BLaER1 (cell line): ENCODE data around the gene ESPN.

ENCODE experiments used
- H3K27ac ChIP-seq: shearing (Covaris generic); formaldehyde crosslinking; 2 replicates; pipeline ENCODE4 v1.8.1; 2022
- H3K27me3 ChIP-seq: shearing (Covaris generic); formaldehyde crosslinking; 2 replicates; pipeline ENCODE4 v1.8.1; 2022
- H3K36me3 ChIP-seq: shearing (Covaris generic); formaldehyde crosslinking; 2 replicates; pipeline ENCODE4 v1.8.1; 2022
- H3K4me1 ChIP-seq: shearing (Covaris generic); formaldehyde crosslinking; 2 replicates; pipeline ENCODE4 v1.8.1; 2022
- H3K4me2 ChIP-seq: shearing (Covaris generic); formaldehyde crosslinking; 2 replicates; pipeline ENCODE4 v1.8.1; 2022
- H3K4me3 ChIP-seq: shearing (Covaris generic); formaldehyde crosslinking; 2 replicates; pipeline ENCODE4 v1.8.1; 2022
- H3K9ac ChIP-seq: shearing (Covaris generic); formaldehyde crosslinking; 2 replicates; pipeline ENCODE4 v1.8.1; 2022
- H3K9me3 ChIP-seq: shearing (Covaris generic); formaldehyde crosslinking; 2 replicates; pipeline ENCODE4 v1.8.1; 2022
- H4K20me1 ChIP-seq: shearing (Covaris generic); formaldehyde crosslinking; 2 replicates; pipeline ENCODE4 v1.8.1; 2022
- Cebpa-rat ChIP-seq: shearing (Covaris generic); IDR thresholded peaks from 2 replicates; pipeline ENCODE4 v1.8.1; 2022

The ESPN gene

DNA sequence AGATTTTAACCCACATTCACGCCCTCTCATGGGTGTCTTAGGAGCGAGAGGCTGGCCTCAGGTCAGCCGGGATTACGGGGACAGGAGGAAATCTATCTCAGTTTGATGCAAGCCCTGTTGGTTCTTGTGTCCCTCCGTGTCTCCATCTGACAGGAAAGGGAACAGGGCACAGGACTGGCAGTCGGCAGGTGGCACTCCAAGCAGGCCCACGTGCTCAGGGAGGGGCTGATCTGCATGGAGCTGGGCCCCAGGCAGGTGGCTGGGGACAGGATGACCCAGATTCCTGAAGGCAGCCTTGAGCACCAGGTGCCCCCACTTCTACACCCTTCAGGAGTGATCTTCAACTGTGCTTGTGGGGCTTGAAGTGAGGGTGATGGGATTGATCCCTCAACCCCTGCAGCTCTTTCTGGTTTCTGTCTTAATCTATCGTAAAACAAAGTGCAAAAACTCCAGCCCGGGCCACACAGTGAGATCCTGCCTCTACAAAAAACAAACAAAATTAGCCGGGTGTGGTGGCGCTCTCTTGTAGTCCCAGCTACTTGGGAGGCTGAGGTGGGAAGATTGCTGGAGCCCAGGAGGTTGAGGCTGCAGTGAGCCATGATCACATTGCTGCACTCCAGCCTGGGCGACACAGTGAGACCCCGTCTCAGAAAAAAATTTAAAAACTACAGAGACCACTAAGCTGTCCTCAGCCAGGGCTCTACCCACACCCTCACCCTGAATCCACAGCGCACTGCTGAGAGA is 58.6 kb downstream of the ESPN start:
- peaks cover 63% of the 10 kb centered on the region for H3K27me3 ChIP-seq
- H3K9me3 ChIP-seq: no peaks in the 10 kb centered on the region
- H3K27ac ChIP-seq: no peak overlapping the region
- no peak overlapping the region for H3K9ac ChIP-seq
- H3K4me2 ChIP-seq: no peak overlapping the region
- H3K36me3 ChIP-seq: no peaks in the 10 kb centered on the region
- no peak for TF ChIP-seq Cebpa-rat
- peaks cover 17% of the 10 kb centered on the region for H3K4me1 ChIP-seq
- peaks cover 45% of the 10 kb centered on the region for H4K20me1 ChIP-seq
- no peak overlapping the region for H3K4me3 ChIP-seq

DNA sequence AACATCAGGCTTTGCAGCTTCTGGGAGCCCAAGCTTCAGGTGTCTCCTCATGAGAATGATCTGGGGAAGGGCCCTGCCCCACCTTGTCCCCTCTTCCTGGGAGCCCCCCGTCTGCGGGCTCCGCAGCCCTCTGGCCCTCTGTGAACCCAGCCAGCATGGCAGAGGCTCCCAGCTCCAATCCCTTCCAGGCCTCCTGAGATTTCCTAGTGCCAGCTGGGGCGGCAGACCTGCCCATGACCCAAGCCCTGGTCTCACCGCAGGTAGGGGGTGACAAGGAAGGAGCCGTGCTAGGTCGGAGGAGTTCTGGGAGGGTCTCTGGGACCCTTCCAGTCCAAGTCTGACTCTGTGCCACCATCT is 59.2 kb downstream of the ESPN start:
- peaks cover 19% of the 10 kb centered on the region for H3K4me1 ChIP-seq
- no peak for TF ChIP-seq Cebpa-rat
- no peaks in the 10 kb centered on the region for H3K9me3 ChIP-seq
- H3K9ac ChIP-seq: no peak overlapping the region
- peaks cover 63% of the 10 kb centered on the region for H3K27me3 ChIP-seq
- no peak overlapping the region for H3K4me3 ChIP-seq
- no peak overlapping the region for H3K27ac ChIP-seq
- H3K4me2 ChIP-seq: no peak overlapping the region
- H3K36me3 ChIP-seq: no peaks in the 10 kb centered on the region
- H4K20me1 ChIP-seq: peaks cover 50% of the 10 kb centered on the region

DNA sequence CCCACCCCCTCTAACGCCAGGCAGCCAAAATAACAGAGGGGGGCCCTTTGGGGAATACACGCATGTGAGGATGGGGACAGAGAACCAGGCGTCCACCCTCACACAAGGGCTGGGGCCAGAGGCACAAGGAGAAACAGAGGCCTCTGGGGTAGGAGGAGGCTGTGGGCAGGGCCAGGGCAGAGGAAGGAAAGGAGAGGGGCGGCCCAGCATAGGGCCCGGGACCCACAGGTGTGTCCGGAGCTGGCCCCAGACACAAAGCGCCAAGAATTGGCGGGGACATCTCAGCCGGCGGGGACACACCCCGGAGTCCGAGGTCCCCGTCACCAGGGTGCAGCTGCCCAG is 60.2 kb downstream of the ESPN start:
- Histone ChIP-seq H3K36me3 (no peaks in the 10 kb centered on the region), H3K4me1 (peaks cover 29% of the 10 kb centered on the region), H3K27ac (no peak overlapping the region), H3K4me2 (peak overlapping the region; percentile 70), H3K4me3 (peak overlapping the region; percentile 54), H3K9ac (no peak overlapping the region), H3K27me3 (peaks cover 63% of the 10 kb centered on the region), H3K9me3 (no peaks in the 10 kb centered on the region), H4K20me1 (peaks cover 58% of the 10 kb centered on the region)
- no peak for TF ChIP-seq Cebpa-rat

DNA sequence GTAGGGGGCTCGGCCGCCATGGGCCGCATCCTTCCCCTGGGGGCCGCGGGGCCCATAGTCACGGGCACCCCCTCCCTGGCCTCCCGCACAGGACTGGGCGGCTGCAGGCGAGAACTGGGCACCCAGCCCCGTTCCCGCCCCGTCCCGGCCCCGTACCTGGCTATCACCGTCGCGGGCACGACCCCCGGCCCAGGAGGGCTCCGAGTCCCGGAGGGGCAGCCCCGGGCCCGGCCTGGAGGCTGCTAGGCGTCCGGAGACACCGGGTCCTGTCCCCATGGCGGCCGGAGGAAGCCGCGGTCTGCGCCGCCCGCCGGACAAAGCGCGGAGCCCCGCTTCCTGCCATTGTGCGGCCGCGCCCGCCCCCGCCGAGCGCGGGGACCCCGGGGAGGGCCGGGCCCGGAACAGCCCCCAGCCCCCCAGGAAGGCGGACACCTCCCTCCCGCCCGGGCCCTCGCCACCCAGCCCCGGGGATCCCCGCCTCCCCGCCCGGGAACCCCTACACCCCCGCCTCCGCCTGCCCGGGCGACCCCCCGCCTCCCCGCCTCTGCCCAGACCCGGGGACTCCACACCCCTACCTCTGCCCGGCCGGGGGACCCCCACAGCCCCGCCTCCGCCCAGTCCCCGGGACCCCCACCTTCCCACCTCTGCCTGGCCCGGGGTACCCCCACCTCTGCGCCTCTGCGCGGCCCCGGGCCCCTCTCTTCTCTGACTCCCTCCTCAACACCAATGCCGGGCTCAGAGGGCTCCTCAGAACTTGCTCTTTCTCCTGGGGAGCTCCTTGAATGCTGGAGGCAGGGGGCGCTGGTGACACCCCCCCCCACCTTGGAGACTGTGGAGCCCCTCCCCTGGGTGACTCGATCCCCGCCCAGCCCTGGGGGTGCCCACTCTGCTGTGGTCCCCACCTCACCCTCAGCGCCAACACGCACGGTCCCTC is 60.9 kb downstream of the ESPN start:
- Histone ChIP-seq H3K9ac (no peak overlapping the region), H3K9me3 (no peaks in the 10 kb centered on the region), H3K36me3 (no peaks in the 10 kb centered on the region), H3K4me1 (peaks cover 35% of the 10 kb centered on the region), H4K20me1 (peaks cover 58% of the 10 kb centered on the region), H3K4me2 (peak overlapping the region; percentile 70), H3K27ac (no peak overlapping the region), H3K27me3 (peaks cover 63% of the 10 kb centered on the region), H3K4me3 (peak overlapping the region; percentile 54)
- TF ChIP-seq Cebpa-rat: no peak

DNA sequence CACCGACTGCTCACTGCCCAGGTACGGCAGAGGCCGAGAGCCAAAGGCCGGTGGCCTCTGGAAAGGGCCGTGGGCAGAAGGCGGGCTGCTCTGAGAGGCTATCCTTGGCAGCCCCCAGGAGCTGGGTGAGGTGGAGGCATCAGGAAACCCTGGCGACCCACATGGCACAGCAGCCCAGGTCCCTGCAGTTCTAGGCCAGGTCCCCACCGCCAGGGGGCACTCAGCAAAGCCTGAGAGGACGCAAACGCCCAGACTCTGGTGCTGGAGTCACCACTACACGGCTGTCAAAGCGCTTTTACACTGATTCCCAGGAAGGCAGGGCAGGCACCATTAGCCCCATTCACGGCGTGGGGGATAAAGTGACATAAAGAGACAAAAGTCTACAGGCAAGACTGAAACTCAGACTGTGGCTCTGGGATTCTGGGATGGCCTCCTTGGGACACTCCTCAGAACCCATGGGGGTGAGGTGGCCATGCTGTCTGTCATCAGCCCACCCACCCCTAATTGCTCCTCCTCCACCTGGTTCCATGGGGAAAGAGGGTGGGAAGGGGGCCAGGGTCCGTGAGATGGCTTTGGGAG is 61.9 kb downstream of the ESPN start:
- Histone ChIP-seq H3K4me3 (no peak overlapping the region), H3K4me1 (peaks cover 45% of the 10 kb centered on the region), H3K27me3 (peaks cover 63% of the 10 kb centered on the region), H3K9ac (no peak overlapping the region), H3K27ac (no peak overlapping the region), H4K20me1 (peaks cover 58% of the 10 kb centered on the region), H3K9me3 (no peaks in the 10 kb centered on the region), H3K36me3 (no peaks in the 10 kb centered on the region), H3K4me2 (peak overlapping the region; percentile 31)
- no peak for TF ChIP-seq Cebpa-rat

DNA sequence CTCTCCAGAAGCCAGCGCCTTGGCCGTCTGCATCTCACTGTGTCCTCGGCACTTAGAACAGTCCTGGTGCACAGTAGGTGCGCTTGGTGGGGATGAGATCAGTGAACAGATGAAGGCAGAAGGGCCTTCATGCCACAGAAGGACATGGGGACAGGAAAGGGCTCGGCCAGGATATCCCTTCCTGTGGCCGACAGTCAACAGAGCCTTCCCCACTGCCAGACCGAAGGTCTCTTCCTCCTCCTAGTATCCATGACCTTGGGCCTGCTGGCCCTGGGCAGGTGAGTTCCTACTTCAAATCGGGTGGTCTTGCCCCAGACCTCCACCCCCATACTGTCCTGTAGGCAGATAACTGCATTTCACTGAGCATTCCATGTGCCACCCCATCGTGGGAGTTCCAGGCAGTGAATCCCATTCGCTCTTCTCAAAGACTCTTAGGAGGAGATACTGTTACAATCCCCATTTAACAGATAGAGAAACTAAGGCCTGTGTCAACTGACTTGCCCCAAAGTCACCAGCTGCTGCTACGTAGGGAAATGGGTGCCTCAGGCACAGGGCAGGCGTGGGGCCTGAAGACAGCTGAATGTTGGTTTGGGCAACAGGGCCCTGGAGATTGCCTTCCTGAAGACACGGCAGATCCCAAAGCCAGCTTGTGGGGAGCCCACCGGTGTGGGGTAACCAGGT is 63.4 kb downstream of the ESPN start:
- Histone ChIP-seq H3K27ac (no peak overlapping the region), H3K27me3 (peaks cover 48% of the 10 kb centered on the region), H3K4me1 (peaks cover 59% of the 10 kb centered on the region)

DNA sequence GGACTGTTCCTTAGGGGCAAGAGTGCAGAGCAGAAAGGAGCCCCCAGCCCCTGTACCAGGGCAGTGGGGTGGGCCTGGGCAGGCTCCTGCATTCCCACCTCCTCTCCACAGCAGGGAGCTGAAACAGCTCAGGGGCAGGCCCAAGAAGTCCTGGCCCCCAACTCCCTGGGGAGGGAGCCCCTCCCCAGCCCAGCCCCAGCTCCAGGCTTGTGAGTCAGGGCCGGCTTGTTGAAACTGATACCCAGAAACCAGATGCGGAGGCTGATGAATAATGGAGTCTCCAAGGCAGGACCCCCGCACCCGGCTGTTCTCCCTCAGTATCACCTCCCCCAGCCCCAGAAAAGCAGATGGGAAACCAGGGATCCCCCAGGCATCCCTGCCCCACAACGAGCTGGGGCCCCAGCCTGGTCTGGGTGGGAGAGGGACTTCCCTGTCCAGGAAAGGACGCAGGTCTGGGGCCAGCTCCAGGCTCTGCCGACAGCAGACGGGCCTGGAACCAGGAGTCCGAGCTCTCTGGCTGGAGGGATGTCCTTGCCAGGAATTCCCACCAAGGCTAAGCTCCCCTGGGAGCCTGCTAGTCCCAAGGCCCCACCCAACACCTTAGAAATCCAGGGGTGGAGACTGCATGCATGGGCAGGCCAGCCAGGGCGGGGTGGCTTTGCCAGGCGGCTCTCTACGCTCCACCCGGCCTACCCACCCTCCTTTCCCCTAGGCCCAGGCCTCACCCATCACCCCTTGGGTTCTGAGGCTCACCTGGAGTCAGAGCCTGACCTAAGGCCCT is 64.2 kb downstream of the ESPN start:
- Histone ChIP-seq H3K27me3 (peaks cover 40% of the 10 kb centered on the region), H3K9me3 (no peaks in the 10 kb centered on the region), H3K9ac (no peak overlapping the region), H3K27ac (0 out of 2 replicates have a peak overlapping the region, but pooled peaks have one; percentile 6), H3K4me2 (peak overlapping the region; percentile 99), H3K4me3 (no peak overlapping the region), H4K20me1 (peaks cover 39% of the 10 kb centered on the region), H3K4me1 (peaks cover 68% of the 10 kb centered on the region), H3K36me3 (no peaks in the 10 kb centered on the region)
- TF ChIP-seq Cebpa-rat: no peak

More for the DNA sequence above, 63.4 kb downstream of the ESPN start:
- H3K36me3 ChIP-seq: no peaks in the 10 kb centered on the region
- H3K4me2 ChIP-seq: no peak overlapping the region
- no peaks in the 10 kb centered on the region for H3K9me3 ChIP-seq
- H4K20me1 ChIP-seq: peaks cover 48% of the 10 kb centered on the region
- H3K4me3 ChIP-seq: no peak overlapping the region
- no peak for TF ChIP-seq Cebpa-rat
- no peak overlapping the region for H3K9ac ChIP-seq

DNA sequence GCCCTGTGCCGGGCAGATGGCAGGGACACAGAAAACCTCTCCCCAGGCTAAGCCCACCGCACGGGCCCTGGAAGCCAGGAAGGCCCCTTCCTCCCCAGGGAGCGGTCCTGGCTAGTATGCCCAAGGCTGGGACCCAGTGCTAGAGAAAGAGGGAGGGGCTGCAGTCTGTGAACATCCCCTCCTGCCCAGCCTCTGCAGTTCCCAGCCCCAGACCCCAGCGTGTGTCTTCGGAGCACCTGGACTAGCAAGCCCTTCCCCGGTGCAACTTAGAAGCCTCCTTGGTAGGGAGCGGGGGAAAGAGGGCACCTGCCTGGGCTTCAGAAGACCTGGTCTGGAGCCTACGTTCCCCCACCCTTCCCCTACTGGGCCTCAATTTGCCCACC is 64.8 kb downstream of the ESPN start:
- Histone ChIP-seq H3K4me2 (peak overlapping the region; percentile 99), H3K4me1 (peaks cover 68% of the 10 kb centered on the region), H3K4me3 (no peak overlapping the region), H3K9me3 (no peaks in the 10 kb centered on the region), H3K27ac (0 out of 2 replicates have a peak overlapping the region, but pooled peaks have one; percentile 6), H3K9ac (no peak overlapping the region), H3K36me3 (no peaks in the 10 kb centered on the region), H4K20me1 (peaks cover 34% of the 10 kb centered on the region), H3K27me3 (peaks cover 34% of the 10 kb centered on the region)
- no peak for TF ChIP-seq Cebpa-rat

DNA sequence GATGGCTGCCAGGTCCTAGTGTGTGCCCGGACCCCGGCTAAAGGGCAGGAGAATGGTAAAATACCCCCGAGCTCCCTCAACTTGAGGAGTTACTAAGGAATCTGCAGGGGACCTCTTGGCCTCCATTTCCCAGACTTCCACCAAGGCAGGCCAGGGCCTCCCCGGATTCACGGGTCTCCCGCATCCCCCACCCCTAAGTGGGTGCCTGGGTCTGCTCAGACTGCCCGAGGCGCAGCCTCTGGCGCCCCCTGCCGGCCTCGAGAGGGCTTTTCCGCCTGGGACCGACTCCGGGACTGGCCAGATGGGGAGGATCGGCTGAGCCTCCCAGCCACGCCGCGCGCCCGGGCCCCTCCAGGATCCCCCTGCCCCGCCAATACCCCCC is 65.2 kb downstream of the ESPN start:
- Histone ChIP-seq H3K27me3 (peaks cover 30% of the 10 kb centered on the region), H3K9me3 (no peaks in the 10 kb centered on the region), H3K4me1 (peaks cover 64% of the 10 kb centered on the region), H4K20me1 (peaks cover 29% of the 10 kb centered on the region), H3K27ac (peak overlapping the region; percentile 83; the same call in 1 of the 2 replicates), H3K36me3 (no peaks in the 10 kb centered on the region), H3K4me2 (peak overlapping the region; percentile 99), H3K4me3 (peak overlapping the region; percentile 75), H3K9ac (peak overlapping the region; percentile 79)
- TF ChIP-seq Cebpa-rat: no peak
